ENCODE measurements around the gene HS6ST3. TPM values are rescaled to one million over a fixed set of nuclear protein-coding genes. Genes with fewer than 3 reads are reported as not detected.

Gene HS6ST3
- total and polyA plus RNA-seq, 2 of the 13 experiments (the other 11 are each of a cell fraction or from before 2014, with no cell fraction given) = not detected

GRCh38 chr13:96454466-96454865, 364.6 kb downstream of the HS6ST3 start:
- Histone ChIP-seq H3K4me3 (replicated peaks in 1 of 3; ENCODE audit: insufficient read depth in 1 of 3, low read depth in 2 of 3, low read length in 3 of 3) (no peak overlapping the region), H3K27ac (ENCODE audit: extremely low read length, insufficient read depth, low read length) (no peak overlapping the region), H3K9me3 (ENCODE audit: low read length) (no peaks in the 10 kb centered on the region), H3K9ac (ENCODE audit: insufficient read depth, low read depth, low read length) (no peak overlapping the region), H3K36me3 (replicated peaks in 1 of 2; ENCODE audit: control insufficient read depth in 1 of 2, insufficient read depth in 2 of 2, low read length in 2 of 2) (no peaks in the 10 kb centered on the region), H2AFZ (ENCODE audit: low read length) (no peak overlapping the region), H4K20me1 (ENCODE audit: insufficient read depth, low read length) (no peaks in the 10 kb centered on the region), H3K4me2 (ENCODE audit: low read depth, low read length) (no peak overlapping the region), H3K79me2 (ENCODE audit: insufficient read depth, low read length) (no peaks in the 10 kb centered on the region), H3K27me3 (ENCODE audit: control insufficient read depth in 1 of 2, insufficient read depth in 2 of 2, low read length in 2 of 2) (no peaks in the 10 kb centered on the region), H3K4me1 (ENCODE audit: insufficient read depth, low read length) (no peaks in the 10 kb centered on the region)
- no peak for DNase-seq (ENCODE audit: low spot score)
- ChIA-PET POLR2A (no interaction called here), CTCF (ENCODE audit: low intra/inter-chr PET ratio, low total read pairs) (no interaction called here)
- ATAC-seq = no peak
- intact Hi-C loops (cut with micrococcal nuclease; ENCODE audit: unreplicated experiment) = no loop called here
- TF ChIP-seq ZNF292 (CRISPR knock-in tag; IDR thresholded peaks at IDR 0.05; ENCODE audit: borderline replicate concordance, low read depth) = no peak
- no peak for TF ChIP-seq ZNF326 (CRISPR knock-in tag; IDR thresholded peaks at IDR 0.05; ENCODE audit: borderline replicate concordance)
- TF ChIP-seq TCF12 (IDR thresholded peaks at IDR 0.05) = no peak
- TF ChIP-seq TCF12 (CRISPR knock-in tag; IDR thresholded peaks at IDR 0.05) = no peak
- TF ChIP-seq CHCHD3 (CRISPR knock-in tag; IDR thresholded peaks at IDR 0.05) = no peak
- TF ChIP-seq CREBL2 (CRISPR knock-in tag; IDR thresholded peaks at IDR 0.05; ENCODE audit: borderline replicate concordance) = no peak
- no peak for TF ChIP-seq EHMT2 (IDR thresholded peaks at IDR 0.05; ENCODE audit: borderline replicate concordance, low read depth, low read length)
- no peak for FAIRE-seq
- 0% methylated on average over 2 of the region's 2 CpGs for WGBS (ENCODE audit: low lambda C conversion rate)
- BruUV-seq (replicated peaks) = no TSS peak
- in situ Hi-C loops (cut with HindIII; ENCODE audit: extremely low pct_ligation_motif_present, low pct_unique_long_range_greater_than_20kb) = no loop called here

GRCh38 chr13:96460609-96461008, 370.7 kb downstream of the HS6ST3 start:
- H4K20me1 ChIP-seq (ENCODE audit: insufficient read depth, low read length) = no peaks in the 10 kb centered on the region
- WGBS (ENCODE audit: low lambda C conversion rate) = 0% methylated on average over 2 of the region's 2 CpGs
- no peak overlapping the region for H3K4me3 ChIP-seq (replicated peaks in 1 of 3; ENCODE audit: insufficient read depth in 1 of 3, low read depth in 2 of 3, low read length in 3 of 3)
- H3K79me2 ChIP-seq (ENCODE audit: insufficient read depth, low read length) = no peaks in the 10 kb centered on the region
- H3K27ac ChIP-seq (ENCODE audit: extremely low read length, insufficient read depth, low read length) = no peak overlapping the region
- POLR2A ChIA-PET = no interaction called here
- no peaks in the 10 kb centered on the region for H3K27me3 ChIP-seq (ENCODE audit: control insufficient read depth in 1 of 2, insufficient read depth in 2 of 2, low read length in 2 of 2)
- intact Hi-C loops (cut with micrococcal nuclease; ENCODE audit: unreplicated experiment) = loop anchor here (10.0 kb wide), 1 partner anchor 336 kb away; no protein-coding TSS in a partner anchor
- H3K4me2 ChIP-seq (ENCODE audit: low read depth, low read length) = no peak overlapping the region
- H2AFZ ChIP-seq (ENCODE audit: low read length) = no peak overlapping the region
- CTCF ChIA-PET (ENCODE audit: low intra/inter-chr PET ratio, low total read pairs) = no interaction called here
- no peak for DNase-seq (ENCODE audit: low spot score)
- no peaks in the 10 kb centered on the region for H3K4me1 ChIP-seq (ENCODE audit: insufficient read depth, low read length)
- no TSS peak for BruUV-seq (replicated peaks)
- no peak for ATAC-seq
- FAIRE-seq = no peak
- in situ Hi-C loops (cut with HindIII; ENCODE audit: extremely low pct_ligation_motif_present, low pct_unique_long_range_greater_than_20kb) = no loop called here
- no peaks in the 10 kb centered on the region for H3K36me3 ChIP-seq (replicated peaks in 1 of 2; ENCODE audit: control insufficient read depth in 1 of 2, insufficient read depth in 2 of 2, low read length in 2 of 2)
- H3K9me3 ChIP-seq (ENCODE audit: low read length) = no peaks in the 10 kb centered on the region
- H3K9ac ChIP-seq (ENCODE audit: insufficient read depth, low read depth, low read length) = no peak overlapping the region
- TF ChIP-seq TBX2 (CRISPR knock-in tag; IDR thresholded peaks at IDR 0.05; ENCODE audit: borderline replicate concordance) = no peak
- no peak for TF ChIP-seq ZNF331 (CRISPR knock-in tag; IDR thresholded peaks at IDR 0.05)
- no peak for TF ChIP-seq ZFP41 (CRISPR knock-in tag; IDR thresholded peaks at IDR 0.05; ENCODE audit: borderline replicate concordance)
- TF ChIP-seq HNRNPH1 (optimal IDR thresholded peaks at IDR 0.05; ENCODE audit: low read depth, low read length) = no peak
- TF ChIP-seq TFAP4 (IDR thresholded peaks at IDR 0.05; ENCODE audit: borderline replicate concordance, low read depth) = no peak
- no peak for TF ChIP-seq ZNF256 (CRISPR knock-in tag; conservative IDR thresholded peaks at IDR 0.05)
- no peak for TF ChIP-seq NR2F2 (IDR thresholded peaks at IDR 0.05; ENCODE audit: borderline replicate concordance, low read depth)
- TF ChIP-seq ZNF746 (CRISPR knock-in tag; IDR thresholded peaks at IDR 0.05) = no peak
- no peak for TF ChIP-seq ZNF768 (CRISPR knock-in tag; IDR thresholded peaks at IDR 0.05)
- no peak for TF ChIP-seq ZNF574 (CRISPR knock-in tag; IDR thresholded peaks at IDR 0.05)
- TF ChIP-seq EED (CRISPR knock-in tag; IDR thresholded peaks at IDR 0.05) = no peak
